ENCODE results near the gene RABGEF1. TPM values are rescaled to one million over a fixed set of nuclear protein-coding genes. Genes with fewer than 3 reads are reported as not detected.
A peak's percentile ranks its signal among the peaks of the same experiment; 100 is the strongest.
"Not testable (repeated sequence)": the region's sequence is repeated elsewhere in the genome, so short reads cannot be mapped to it uniquely, and the experiment has no call there.

RABGEF1 gene
- total RNA-seq, 1 donor from 2014 or later = 19.4 TPM

DNA sequence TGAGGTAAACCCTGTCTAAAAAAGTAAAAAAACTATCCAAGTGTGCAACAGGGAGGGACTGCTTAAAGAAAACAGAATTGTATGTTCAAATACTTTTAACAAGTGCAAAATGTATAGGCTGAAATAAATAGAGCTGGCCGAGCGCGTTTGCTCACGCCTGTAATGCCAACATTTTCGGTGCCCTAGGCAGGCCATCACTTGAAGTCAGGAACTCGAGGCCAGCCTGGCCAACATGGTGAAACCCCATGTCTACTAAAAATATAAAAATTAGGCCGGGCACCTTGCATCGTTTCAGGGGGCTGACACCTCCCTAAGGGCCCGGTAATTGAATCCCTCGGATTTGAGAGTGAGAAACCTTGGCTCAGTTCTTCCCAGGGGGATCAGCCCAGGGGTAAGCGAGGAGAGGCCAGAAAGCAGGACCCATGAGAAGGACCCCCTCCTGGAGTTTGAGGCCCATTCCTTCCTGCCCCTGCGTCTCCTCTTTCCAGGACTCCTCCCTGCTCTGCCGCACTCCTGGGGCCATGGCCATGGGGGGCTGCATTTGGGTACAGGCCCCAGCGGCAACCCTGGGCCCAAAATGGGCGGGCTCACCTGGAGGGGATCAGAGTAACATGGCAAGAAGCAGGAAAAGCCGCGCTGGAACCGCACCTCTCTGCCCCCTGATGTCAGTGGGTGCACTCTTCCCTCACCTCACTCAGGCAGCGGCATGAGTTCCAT, 105.0 kb downstream of the RABGEF1 start:
- TF ChIP-seq, protein P1, sequence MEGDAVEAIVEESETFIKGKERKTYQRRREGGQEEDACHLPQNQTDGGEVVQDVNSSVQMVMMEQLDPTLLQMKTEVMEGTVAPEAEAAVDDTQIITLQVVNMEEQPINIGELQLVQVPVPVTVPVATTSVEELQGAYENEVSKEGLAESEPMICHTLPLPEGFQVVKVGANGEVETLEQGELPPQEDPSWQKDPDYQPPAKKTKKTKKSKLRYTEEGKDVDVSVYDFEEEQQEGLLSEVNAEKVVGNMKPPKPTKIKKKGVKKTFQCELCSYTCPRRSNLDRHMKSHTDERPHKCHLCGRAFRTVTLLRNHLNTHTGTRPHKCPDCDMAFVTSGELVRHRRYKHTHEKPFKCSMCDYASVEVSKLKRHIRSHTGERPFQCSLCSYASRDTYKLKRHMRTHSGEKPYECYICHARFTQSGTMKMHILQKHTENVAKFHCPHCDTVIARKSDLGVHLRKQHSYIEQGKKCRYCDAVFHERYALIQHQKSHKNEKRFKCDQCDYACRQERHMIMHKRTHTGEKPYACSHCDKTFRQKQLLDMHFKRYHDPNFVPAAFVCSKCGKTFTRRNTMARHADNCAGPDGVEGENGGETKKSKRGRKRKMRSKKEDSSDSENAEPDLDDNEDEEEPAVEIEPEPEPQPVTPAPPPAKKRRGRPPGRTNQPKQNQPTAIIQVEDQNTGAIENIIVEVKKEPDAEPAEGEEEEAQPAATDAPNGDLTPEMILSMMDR (IDR thresholded peaks at IDR 0.05; ENCODE audit: unreplicated experiment) = no peak
- no peaks in the 10 kb centered on the region for H3K9me3 Mint-ChIP-seq (ENCODE audit: low read depth)
- H3K4me3 Mint-ChIP-seq (ENCODE audit: low read depth) = peak overlapping the region; percentile 95
- no peaks in the 10 kb centered on the region for H3K36me3 Mint-ChIP-seq (ENCODE audit: insufficient read depth)
- H3K27ac Mint-ChIP-seq = peak overlapping the region; percentile 100
- peaks cover 22% of the 10 kb centered on the region for H3K4me1 Mint-ChIP-seq (ENCODE audit: low read depth)
- no peaks in the 10 kb centered on the region for H3K27me3 Mint-ChIP-seq
- no peak for DNase-seq (ENCODE audit: low spot score, unreplicated experiment)

DNA sequence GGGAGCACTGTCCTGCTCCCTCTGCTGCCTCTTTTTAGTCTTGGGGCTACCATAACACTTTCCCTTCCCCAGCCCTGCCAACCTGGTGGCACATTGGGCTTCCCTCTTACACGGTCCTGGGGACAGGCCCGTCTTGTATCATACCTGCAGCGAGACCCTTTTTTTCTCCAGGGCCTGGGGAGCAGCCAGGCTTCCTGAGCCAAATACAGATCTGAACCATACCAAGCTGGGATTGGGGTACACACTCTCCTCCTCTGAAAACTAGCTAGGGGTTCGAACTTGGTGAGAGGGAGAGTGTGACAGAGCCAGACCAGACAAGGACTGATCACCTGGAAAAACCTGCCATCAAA, 105.5 kb downstream of the RABGEF1 start:
- H3K27me3 Mint-ChIP-seq; H3K36me3 Mint-ChIP-seq (ENCODE audit: insufficient read depth); DNase-seq (ENCODE audit: low spot score, unreplicated experiment); H3K9me3 Mint-ChIP-seq (ENCODE audit: low read depth): not testable (repeated sequence)
- Mint-ChIP-seq H3K4me3 (ENCODE audit: low read depth) (peak overlapping the region; percentile 95), H3K27ac (peak overlapping the region; percentile 38), H3K4me1 (ENCODE audit: low read depth) (peaks cover 22% of the 10 kb centered on the region)

DNA sequence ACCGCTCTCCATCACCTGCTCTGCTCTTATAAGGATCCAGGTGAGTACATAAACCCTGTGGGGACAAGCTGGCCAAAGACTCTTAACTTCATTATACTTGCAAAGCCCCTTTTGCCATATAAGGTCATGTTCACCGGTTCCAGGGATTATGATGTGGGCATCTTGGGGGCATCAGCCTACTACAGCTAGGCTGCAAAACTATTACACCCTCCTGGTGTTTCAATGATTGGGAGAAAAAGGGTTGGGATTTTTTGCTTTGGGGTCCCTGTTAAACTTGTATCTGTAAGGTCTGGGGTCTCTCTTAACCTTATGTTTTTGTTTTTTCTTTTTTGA, 107.0 kb downstream of the RABGEF1 start:
- not testable (repeated sequence) for H3K4me3 Mint-ChIP-seq (ENCODE audit: low read depth); H3K27ac Mint-ChIP-seq; H3K27me3 Mint-ChIP-seq; H3K9me3 Mint-ChIP-seq (ENCODE audit: low read depth); DNase-seq (ENCODE audit: low spot score, unreplicated experiment); H3K36me3 Mint-ChIP-seq (ENCODE audit: insufficient read depth)
- H3K4me1 Mint-ChIP-seq (ENCODE audit: low read depth) = peaks cover 22% of the 10 kb centered on the region

DNA sequence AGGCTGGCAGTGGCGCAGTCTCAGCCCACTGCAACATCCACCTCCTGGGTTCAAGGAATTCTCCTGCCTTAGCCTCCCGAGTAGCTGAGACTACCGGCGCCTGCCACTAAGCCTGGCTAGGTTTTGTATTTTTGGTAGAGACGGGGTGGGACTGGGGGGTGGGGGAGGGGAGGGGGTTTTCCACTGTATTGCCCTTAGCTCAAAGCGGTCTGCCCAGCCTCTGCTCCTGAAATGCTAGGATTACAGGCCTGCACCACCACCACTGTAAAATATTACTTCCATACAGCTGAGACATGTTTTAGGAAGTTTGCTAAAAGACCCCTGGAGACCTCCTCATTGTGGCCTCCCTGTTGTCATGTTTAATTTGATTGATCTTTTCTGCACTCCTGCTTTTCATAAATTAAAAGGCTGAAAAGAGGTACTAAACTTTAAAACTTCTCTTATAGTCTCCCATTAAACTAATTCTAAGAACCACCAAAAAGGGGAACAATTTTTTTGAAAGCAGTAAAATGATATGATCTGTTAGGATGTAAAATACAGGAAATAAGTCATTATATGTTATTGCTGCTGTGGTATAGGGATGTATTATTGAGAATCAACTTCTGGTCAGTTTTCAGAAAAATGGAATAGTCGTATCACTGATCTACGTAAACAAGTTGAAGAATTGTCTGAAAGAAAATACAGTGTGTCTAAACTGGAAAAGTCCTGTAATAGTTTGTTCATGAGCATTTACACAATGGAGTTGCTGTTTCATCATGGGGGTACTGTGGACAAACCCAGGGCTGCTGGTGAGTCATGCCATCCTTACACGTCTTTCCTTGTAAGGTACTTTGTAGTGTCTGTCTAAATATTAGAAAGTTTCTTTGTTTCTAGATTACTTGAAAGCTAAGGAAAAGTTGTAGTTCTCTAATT, 107.6 kb downstream of the RABGEF1 start:
- Mint-ChIP-seq H3K9me3 (ENCODE audit: low read depth) (no peaks in the 10 kb centered on the region), H3K27ac (no peak overlapping the region), H3K4me1 (ENCODE audit: low read depth) (peaks cover 17% of the 10 kb centered on the region), H3K4me3 (ENCODE audit: low read depth) (no peak overlapping the region), H3K27me3 (no peaks in the 10 kb centered on the region), H3K36me3 (ENCODE audit: insufficient read depth) (no peaks in the 10 kb centered on the region)
- TF ChIP-seq, protein P1 (IDR thresholded peaks at IDR 0.05; ENCODE audit: unreplicated experiment) = no peak
- DNase-seq (ENCODE audit: low spot score, unreplicated experiment) = no peak

DNA sequence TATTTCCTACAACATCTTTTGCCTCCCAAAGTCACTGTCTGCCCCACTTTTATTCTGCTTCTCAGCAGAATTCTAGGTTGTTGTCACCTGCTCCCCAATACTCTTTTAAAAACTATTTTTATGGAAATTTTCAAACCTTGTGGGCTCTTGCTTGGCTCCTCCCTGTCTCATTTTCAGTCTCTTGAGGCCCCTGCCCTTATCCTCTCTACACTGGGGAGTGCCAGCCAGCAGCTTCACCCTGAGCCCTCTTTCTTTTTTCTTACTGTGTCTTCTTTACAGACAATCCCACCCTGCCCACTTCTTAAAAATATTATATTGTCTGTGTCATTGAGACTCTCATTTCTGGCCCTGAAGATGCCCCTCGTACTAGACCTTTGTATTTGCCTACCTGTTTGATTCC, 118.8 kb downstream of the RABGEF1 start:
- H3K4me3 Mint-ChIP-seq (ENCODE audit: low read depth) = no peak overlapping the region
- no peak overlapping the region for H3K27ac Mint-ChIP-seq
- H3K9me3 Mint-ChIP-seq (ENCODE audit: low read depth) = no peaks in the 10 kb centered on the region

More for the DNA sequence above, 118.8 kb downstream of the RABGEF1 start:
- Mint-ChIP-seq H3K4me1 (ENCODE audit: low read depth) (no peaks in the 10 kb centered on the region), H3K36me3 (ENCODE audit: insufficient read depth) (peaks cover 6% of the 10 kb centered on the region), H3K27me3 (no peaks in the 10 kb centered on the region)
- TF ChIP-seq, protein P1 (IDR thresholded peaks at IDR 0.05; ENCODE audit: unreplicated experiment) = no peak
- DNase-seq (ENCODE audit: low spot score, unreplicated experiment) = no peak
